Loucy (cell line): ENCODE measurements around the gene IAH1.

ENCODE experiments used
- H2AFZ ChIP-seq: fragments of 200-600 bp; sonication (generic); 2 replicates; pipeline ENCODE4 v1.6.0; 2016; ENCODE audit warnings: antibody characterized with exemption, mild to moderate bottlenecking, low read length, moderate library complexity
- H3F3A ChIP-seq: fragments of 200-600 bp; 2 replicates; pipeline ENCODE4 v1.6.0; 2016; ENCODE audit warnings: antibody characterized with exemption, low read depth, mild to moderate bottlenecking
- H3K27me3 ChIP-seq: fragments of 200-600 bp; sonication (generic); 2 replicates; pipeline ENCODE4 v1.6.1; 2014; ENCODE audit warnings: low read length, mild to moderate bottlenecking; ENCODE audit not compliant: insufficient read depth, poor library complexity, severe bottlenecking
- H3K36me3 ChIP-seq: fragments of 200-600 bp; sonication (generic); 2 replicates; pipeline ENCODE4 v1.6.1; 2016; ENCODE audit warnings: low read length; ENCODE audit not compliant: insufficient read depth
- H3K4me1 ChIP-seq: fragments of 200-600 bp; sonication (generic); 2 replicates; pipeline ENCODE4 v1.5.1; 2014; ENCODE audit warnings: low read length, mild to moderate bottlenecking; ENCODE audit not compliant: insufficient read depth, poor library complexity, severe bottlenecking
- H3K4me2 ChIP-seq: fragments of 200-600 bp; sonication (generic); 2 replicates; pipeline ENCODE4 v1.6.0; 2014; ENCODE audit warnings: antibody characterized with exemption, low read length, low read depth, mild to moderate bottlenecking; ENCODE audit not compliant: poor library complexity, severe bottlenecking
- H3K4me3 ChIP-seq: fragments of 200-600 bp; sonication (generic); 2 replicates; pipeline ENCODE4 v1.5.1; 2014; ENCODE audit warnings: low read length, mild to moderate bottlenecking, mixed read lengths; ENCODE audit not compliant: poor library complexity, severe bottlenecking
- H3K79me2 ChIP-seq: fragments of 200-600 bp; sonication (generic); 2 replicates; pipeline ENCODE4 v1.6.1; 2014; ENCODE audit warnings: low read length; ENCODE audit not compliant: insufficient read depth
- H3K9ac ChIP-seq: fragments of 200-600 bp; sonication (generic); 2 replicates; pipeline ENCODE4 v1.6.0; 2014; ENCODE audit warnings: mild to moderate bottlenecking, low read depth, low read length, moderate library complexity; ENCODE audit not compliant: poor library complexity, severe bottlenecking
- H3K9me2 ChIP-seq: fragments of 200-600 bp; sonication (generic); replicated peaks from 2 replicates; pipeline ENCODE4 v1.6.1; 2016; ENCODE audit warnings: low read depth, low read length, mixed read lengths
- H3K9me3 ChIP-seq: fragments of 200-600 bp; sonication (generic); 2 replicates; pipeline ENCODE4 v1.6.1; 2014; ENCODE audit warnings: mild to moderate bottlenecking, antibody characterized with exemption, low read length, low read depth; ENCODE audit not compliant: insufficient read depth
- H4K20me1 ChIP-seq: fragments of 200-600 bp; sonication (generic); 2 replicates; pipeline ENCODE4 v1.6.0; 2014; ENCODE audit warnings: antibody characterized with exemption, low read length, mild to moderate bottlenecking; ENCODE audit not compliant: insufficient read depth, poor library complexity, severe bottlenecking
- EZH2phosphoT487 ChIP-seq: fragments of 200-600 bp; IDR thresholded peaks from 2 replicates; pipeline ENCODE4 v1.6.1; 2018; ENCODE audit warnings: antibody characterized with exemption, mild to moderate bottlenecking, moderate library complexity, borderline replicate concordance
- TF ChIP-seq, protein P1 (sequence below): fragments of 200-600 bp; sonication (generic); conservative IDR thresholded peaks from 2 replicates; pipeline ENCODE4 v1.5.1; 2014; ENCODE audit warnings: mild to moderate bottlenecking, antibody characterized with exemption, low read length

IAH1 gene

DNA sequence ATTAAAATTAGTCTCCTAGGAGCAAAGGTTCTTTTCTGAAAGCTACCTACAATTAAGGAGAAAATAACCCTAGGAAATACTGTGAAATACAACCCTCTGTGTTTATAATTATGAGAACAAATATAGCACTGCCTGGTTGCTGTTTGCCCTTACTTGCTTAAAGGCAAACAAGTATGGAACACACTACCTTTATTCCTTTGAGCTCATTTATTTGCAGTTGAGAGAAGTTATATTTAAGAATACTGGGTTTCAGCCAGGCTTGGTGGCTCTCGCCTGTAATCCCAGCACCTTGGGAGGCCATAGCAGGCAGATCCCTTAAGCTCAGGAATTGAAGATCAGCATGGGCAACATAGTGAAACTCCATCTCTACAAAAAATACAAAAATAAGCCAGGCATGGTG is 23.1 kb upstream of the IAH1 start:
- Histone ChIP-seq H3K4me3 (no peak overlapping the region), H3K79me2 (no peaks in the 10 kb centered on the region), H3K9me2 (no peaks in the 10 kb centered on the region), H3K36me3 (peaks cover 22% of the 10 kb centered on the region; the same call in 1 of the 2 replicates), H3K9ac (no peak overlapping the region), H3K9me3 (no peaks in the 10 kb centered on the region), H3K4me2 (no peak overlapping the region), H3F3A (no peaks in the 10 kb centered on the region), H3K4me1 (no peaks in the 10 kb centered on the region), H2AFZ (no peak overlapping the region), H4K20me1 (no peaks in the 10 kb centered on the region), H3K27me3 (no peaks in the 10 kb centered on the region)
- TF ChIP-seq, protein P1, sequence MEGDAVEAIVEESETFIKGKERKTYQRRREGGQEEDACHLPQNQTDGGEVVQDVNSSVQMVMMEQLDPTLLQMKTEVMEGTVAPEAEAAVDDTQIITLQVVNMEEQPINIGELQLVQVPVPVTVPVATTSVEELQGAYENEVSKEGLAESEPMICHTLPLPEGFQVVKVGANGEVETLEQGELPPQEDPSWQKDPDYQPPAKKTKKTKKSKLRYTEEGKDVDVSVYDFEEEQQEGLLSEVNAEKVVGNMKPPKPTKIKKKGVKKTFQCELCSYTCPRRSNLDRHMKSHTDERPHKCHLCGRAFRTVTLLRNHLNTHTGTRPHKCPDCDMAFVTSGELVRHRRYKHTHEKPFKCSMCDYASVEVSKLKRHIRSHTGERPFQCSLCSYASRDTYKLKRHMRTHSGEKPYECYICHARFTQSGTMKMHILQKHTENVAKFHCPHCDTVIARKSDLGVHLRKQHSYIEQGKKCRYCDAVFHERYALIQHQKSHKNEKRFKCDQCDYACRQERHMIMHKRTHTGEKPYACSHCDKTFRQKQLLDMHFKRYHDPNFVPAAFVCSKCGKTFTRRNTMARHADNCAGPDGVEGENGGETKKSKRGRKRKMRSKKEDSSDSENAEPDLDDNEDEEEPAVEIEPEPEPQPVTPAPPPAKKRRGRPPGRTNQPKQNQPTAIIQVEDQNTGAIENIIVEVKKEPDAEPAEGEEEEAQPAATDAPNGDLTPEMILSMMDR, result no peak
- TF ChIP-seq EZH2phosphoT487, result no peak

DNA sequence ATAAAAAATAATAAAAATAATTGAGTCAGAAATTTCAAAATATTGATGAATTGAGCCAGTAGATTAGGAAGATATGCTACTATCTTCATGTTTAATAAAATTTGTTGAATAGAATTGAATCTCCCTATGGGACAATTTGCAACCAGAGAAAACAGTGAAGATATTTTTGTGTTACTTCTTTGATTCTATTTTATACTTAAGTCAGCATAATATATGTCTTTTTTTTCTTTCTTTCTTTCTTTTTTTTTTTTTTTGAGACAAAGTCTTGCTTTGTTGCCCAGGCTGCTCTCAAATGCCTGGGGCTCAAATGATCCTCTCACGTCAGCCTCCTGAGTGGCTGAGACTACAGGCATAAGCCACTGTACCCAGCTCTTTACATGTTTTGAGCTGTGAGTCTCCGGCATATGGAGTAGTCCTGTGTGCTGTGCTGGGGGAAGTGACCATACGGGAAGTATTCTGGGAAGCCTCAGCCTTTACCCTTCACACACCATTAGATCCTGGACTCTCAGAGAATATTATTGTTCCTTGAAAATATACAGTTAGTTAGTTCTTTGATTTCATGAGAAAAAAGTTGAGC is 13.8 kb upstream of the IAH1 start:
- Histone ChIP-seq H3F3A (no peaks in the 10 kb centered on the region; the same call in 1 of the 2 replicates), H3K4me3 (no peak overlapping the region), H4K20me1 (no peaks in the 10 kb centered on the region), H3K4me2 (no peak overlapping the region), H3K36me3 (peaks cover 24% of the 10 kb centered on the region; the same call in 1 of the 2 replicates), H3K79me2 (no peaks in the 10 kb centered on the region), H3K4me1 (peaks cover 8% of the 10 kb centered on the region), H3K9me2 (no peaks in the 10 kb centered on the region), H3K27me3 (no peaks in the 10 kb centered on the region), H2AFZ (no peak overlapping the region), H3K9me3 (no peaks in the 10 kb centered on the region), H3K9ac (no peak overlapping the region)
- TF ChIP-seq EZH2phosphoT487, result no peak
- TF ChIP-seq, protein P1, result no peak

DNA sequence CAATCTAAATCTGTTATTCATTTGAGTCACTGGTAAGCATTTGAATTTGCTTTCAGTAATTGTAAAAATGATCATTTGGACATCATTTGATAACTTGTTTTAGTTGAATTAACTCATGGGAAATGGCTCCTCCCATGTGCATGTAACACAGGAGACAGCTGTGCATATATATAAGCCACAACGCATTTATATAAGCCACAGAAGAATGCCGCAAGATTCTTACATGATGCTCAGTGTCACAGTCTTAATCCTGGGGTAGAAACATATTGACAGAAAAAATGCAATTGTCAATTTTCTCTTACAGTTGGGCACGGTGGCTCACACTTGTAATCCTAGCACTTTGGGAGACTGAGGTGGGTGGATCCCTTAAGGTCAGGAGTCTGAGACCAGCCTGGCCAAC is 13.3 kb upstream of the IAH1 start:
- no peaks in the 10 kb centered on the region for H3K27me3 ChIP-seq
- no peaks in the 10 kb centered on the region for H4K20me1 ChIP-seq
- H3K36me3 ChIP-seq, result peaks cover 22% of the 10 kb centered on the region; the same call in 1 of the 2 replicates
- no peaks in the 10 kb centered on the region; the same call in 1 of the 2 replicates for H3F3A ChIP-seq
- TF ChIP-seq, protein P1, result no peak
- TF ChIP-seq EZH2phosphoT487, result no peak
- peaks cover 8% of the 10 kb centered on the region for H3K4me1 ChIP-seq
- no peak overlapping the region for H3K9ac ChIP-seq
- no peak overlapping the region for H3K4me3 ChIP-seq
- no peak overlapping the region for H2AFZ ChIP-seq
- no peaks in the 10 kb centered on the region for H3K79me2 ChIP-seq
- no peak overlapping the region for H3K4me2 ChIP-seq
- no peaks in the 10 kb centered on the region for H3K9me3 ChIP-seq
- H3K9me2 ChIP-seq, result no peaks in the 10 kb centered on the region
